GM21717 (cell line): ENCODE data around the gene ZNF277.

ENCODE experiments used
- ATAC-seq: cut with Tn5 transposase; IDR thresholded peaks from one replicate; pipeline ENCODE4 v1.9.1; 2021; ENCODE audit warnings: mild to moderate bottlenecking, moderate library complexity; ENCODE audit not compliant: unreplicated experiment

Gene ZNF277

GRCh38 chr7:112252141-112252540 lies 45.6 kb downstream of the ZNF277 start:
- ATAC-seq: no peak

GRCh38 chr7:112252691-112253090 lies 46.2 kb downstream of the ZNF277 start:
- no peak for ATAC-seq

- no peak for ATAC-seq
These were observed 47.7 kb downstream of the ZNF277 start for GRCh38 chr7:112254156-112254555.

GRCh38 chr7:112254709-112255387 lies 48.4 kb downstream of the ZNF277 start:
- no peak for ATAC-seq

- ATAC-seq: no peak
These were observed 48.9 kb downstream of the ZNF277 start for GRCh38 chr7:112255388-112255720.

GRCh38 chr7:112257073-112257472 lies 50.6 kb downstream of the ZNF277 start:
- no peak for ATAC-seq

- ATAC-seq: no peak
These were observed 54.4 kb downstream of the ZNF277 start for GRCh38 chr7:112260911-112261310.

GRCh38 chr7:112262036-112262435 lies 55.5 kb downstream of the ZNF277 start:
- no peak for ATAC-seq

- no peak for ATAC-seq
These were observed 56.5 kb downstream of the ZNF277 start for GRCh38 chr7:112262855-112263487.

- ATAC-seq: no peak
These were observed 57.0 kb downstream of the ZNF277 start for GRCh38 chr7:112263519-112263918.

- ATAC-seq: no peak
These were observed 59.6 kb downstream of the ZNF277 start for GRCh38 chr7:112266141-112266540.

GRCh38 chr7:112266595-112267270 lies 60.2 kb downstream of the ZNF277 start:
- no peak for ATAC-seq

- no peak for ATAC-seq
These were observed 61.6 kb downstream of the ZNF277 start for GRCh38 chr7:112267944-112268691.

- no peak for ATAC-seq
These were observed 64.7 kb downstream of the ZNF277 start for GRCh38 chr7:112271162-112271561.

GRCh38 chr7:112272921-112273561 lies 66.5 kb downstream of the ZNF277 start:
- ATAC-seq: no peak

- no peak for ATAC-seq
These were observed 72.5 kb downstream of the ZNF277 start for GRCh38 chr7:112279042-112279441.

- no peak for ATAC-seq
These were observed 73.8 kb downstream of the ZNF277 start for GRCh38 chr7:112280267-112280666.

GRCh38 chr7:112282476-112283188 lies 76.1 kb downstream of the ZNF277 start:
- no peak for ATAC-seq

GRCh38 chr7:112283382-112283910 lies 77.0 kb downstream of the ZNF277 start:
- ATAC-seq: peak; percentile 83
